ENCODE data around the gene NMT1. TPM values are rescaled to one million over a fixed set of nuclear protein-coding genes. Genes with fewer than 3 reads are reported as not detected.

NMT1 gene
- total and polyA plus RNA-seq, 2 of the 13 experiments (the other 11 are each of a cell fraction or from before 2014, with no cell fraction given), result 75.7 to 142 TPM

DNA sequence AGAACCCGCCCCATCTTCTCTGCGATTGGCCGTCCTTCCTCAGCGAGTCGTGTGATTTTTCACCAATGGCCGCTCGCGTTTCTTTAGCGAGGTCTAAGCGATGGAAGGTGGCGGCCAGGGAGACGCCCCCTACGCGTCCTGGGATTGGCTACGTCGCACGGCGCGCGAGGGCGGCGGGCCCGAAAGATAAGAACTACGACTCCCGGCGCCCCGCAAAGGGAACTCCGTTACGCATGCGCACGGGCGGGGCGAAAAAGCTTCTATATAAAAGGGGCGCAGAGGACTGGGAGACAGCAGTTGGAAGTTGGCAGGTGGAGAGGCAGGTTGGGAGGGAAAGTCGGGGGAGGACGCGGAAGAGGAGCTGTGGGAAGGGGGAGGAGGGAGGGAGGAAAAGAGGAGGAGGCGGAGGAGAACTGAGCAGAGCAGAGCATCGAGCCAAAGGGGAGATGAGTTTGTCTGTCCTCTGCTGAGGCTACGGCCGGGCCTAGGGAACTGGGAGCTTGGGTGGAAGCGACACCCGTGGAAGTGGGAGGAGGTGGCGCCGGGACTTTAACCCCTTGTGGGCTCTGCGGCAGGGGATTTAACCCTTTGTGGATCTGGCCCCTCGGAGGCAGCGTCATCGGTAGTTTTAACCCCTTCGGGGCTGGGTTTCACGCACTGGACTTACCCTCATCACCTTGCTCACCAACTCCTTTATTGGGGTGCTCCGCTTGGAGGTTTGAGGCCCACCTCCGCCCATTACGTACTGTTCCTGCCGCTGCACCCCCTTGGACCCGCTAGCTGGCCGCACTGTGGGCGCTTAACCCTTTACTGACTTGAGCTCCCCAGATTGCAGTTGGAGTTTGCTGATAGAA is 87.3 kb downstream of the NMT1 start, which contains the start of gene HEXIM1 (continued):
- TF ChIP-seq, protein P1, sequence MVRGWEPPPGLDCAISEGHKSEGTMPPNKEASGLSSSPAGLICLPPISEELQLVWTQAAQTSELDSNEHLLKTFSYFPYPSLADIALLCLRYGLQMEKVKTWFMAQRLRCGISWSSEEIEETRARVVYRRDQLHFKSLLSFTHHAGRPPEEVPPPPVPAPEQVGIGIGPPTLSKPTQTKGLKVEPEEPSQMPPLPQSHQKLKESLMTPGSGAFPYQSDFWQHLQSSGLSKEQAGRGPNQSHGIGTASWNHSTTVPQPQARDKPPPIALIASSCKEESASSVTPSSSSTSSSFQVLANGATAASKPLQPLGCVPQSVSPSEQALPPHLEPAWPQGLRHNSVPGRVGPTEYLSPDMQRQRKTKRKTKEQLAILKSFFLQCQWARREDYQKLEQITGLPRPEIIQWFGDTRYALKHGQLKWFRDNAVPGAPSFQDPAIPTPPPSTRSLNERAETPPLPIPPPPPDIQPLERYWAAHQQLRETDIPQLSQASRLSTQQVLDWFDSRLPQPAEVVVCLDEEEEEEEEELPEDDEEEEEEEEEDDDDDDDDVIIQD (CRISPR knock-in tag; IDR thresholded peaks at IDR 0.05; ENCODE audit: low read depth), result peak; percentile 61; the same call in 1 of the 2 replicates
- TF ChIP-seq THAP7 (CRISPR knock-in tag; IDR thresholded peaks at IDR 0.05) (no peak; the same call in 1 of the 2 replicates), SMYD3 (CRISPR knock-in tag; IDR thresholded peaks at IDR 0.05) (no peak), ZNF552 (CRISPR knock-in tag; IDR thresholded peaks at IDR 0.05; ENCODE audit: borderline replicate concordance) (no peak), MIXL1 (CRISPR knock-in tag; IDR thresholded peaks at IDR 0.05) (peak; percentile 67), ELF4 (CRISPR knock-in tag; IDR thresholded peaks at IDR 0.05; ENCODE audit: borderline replicate concordance) (no peak), ZNF563 (CRISPR knock-in tag; IDR thresholded peaks at IDR 0.05) (no peak; the same call in none of the 2 replicates), CENPX (CRISPR knock-in tag; IDR thresholded peaks at IDR 0.05) (no peak), ZNF138 (CRISPR knock-in tag; IDR thresholded peaks at IDR 0.05; ENCODE audit: low read depth) (peak; percentile 97), CSRNP2 (CRISPR knock-in tag; conservative IDR thresholded peaks at IDR 0.05; ENCODE audit: low read depth) (no peak), TBP (CRISPR knock-in tag; IDR thresholded peaks at IDR 0.05) (0 out of 2 replicates have a peak, but pooled peaks have one; percentile 47), BRF2 (CRISPR knock-in tag; IDR thresholded peaks at IDR 0.05) (peak; percentile 82; the same call in 1 of the 2 replicates), ZNF337 (CRISPR knock-in tag; IDR thresholded peaks at IDR 0.05; ENCODE audit: borderline replicate concordance, low read depth) (peak; percentile 84; the same call in 1 of the 2 replicates), RBFOX2 (IDR thresholded peaks at IDR 0.05; ENCODE audit: low read depth, low read length) (peak; percentile 88)
- TF ChIP-seq, protein P2, sequence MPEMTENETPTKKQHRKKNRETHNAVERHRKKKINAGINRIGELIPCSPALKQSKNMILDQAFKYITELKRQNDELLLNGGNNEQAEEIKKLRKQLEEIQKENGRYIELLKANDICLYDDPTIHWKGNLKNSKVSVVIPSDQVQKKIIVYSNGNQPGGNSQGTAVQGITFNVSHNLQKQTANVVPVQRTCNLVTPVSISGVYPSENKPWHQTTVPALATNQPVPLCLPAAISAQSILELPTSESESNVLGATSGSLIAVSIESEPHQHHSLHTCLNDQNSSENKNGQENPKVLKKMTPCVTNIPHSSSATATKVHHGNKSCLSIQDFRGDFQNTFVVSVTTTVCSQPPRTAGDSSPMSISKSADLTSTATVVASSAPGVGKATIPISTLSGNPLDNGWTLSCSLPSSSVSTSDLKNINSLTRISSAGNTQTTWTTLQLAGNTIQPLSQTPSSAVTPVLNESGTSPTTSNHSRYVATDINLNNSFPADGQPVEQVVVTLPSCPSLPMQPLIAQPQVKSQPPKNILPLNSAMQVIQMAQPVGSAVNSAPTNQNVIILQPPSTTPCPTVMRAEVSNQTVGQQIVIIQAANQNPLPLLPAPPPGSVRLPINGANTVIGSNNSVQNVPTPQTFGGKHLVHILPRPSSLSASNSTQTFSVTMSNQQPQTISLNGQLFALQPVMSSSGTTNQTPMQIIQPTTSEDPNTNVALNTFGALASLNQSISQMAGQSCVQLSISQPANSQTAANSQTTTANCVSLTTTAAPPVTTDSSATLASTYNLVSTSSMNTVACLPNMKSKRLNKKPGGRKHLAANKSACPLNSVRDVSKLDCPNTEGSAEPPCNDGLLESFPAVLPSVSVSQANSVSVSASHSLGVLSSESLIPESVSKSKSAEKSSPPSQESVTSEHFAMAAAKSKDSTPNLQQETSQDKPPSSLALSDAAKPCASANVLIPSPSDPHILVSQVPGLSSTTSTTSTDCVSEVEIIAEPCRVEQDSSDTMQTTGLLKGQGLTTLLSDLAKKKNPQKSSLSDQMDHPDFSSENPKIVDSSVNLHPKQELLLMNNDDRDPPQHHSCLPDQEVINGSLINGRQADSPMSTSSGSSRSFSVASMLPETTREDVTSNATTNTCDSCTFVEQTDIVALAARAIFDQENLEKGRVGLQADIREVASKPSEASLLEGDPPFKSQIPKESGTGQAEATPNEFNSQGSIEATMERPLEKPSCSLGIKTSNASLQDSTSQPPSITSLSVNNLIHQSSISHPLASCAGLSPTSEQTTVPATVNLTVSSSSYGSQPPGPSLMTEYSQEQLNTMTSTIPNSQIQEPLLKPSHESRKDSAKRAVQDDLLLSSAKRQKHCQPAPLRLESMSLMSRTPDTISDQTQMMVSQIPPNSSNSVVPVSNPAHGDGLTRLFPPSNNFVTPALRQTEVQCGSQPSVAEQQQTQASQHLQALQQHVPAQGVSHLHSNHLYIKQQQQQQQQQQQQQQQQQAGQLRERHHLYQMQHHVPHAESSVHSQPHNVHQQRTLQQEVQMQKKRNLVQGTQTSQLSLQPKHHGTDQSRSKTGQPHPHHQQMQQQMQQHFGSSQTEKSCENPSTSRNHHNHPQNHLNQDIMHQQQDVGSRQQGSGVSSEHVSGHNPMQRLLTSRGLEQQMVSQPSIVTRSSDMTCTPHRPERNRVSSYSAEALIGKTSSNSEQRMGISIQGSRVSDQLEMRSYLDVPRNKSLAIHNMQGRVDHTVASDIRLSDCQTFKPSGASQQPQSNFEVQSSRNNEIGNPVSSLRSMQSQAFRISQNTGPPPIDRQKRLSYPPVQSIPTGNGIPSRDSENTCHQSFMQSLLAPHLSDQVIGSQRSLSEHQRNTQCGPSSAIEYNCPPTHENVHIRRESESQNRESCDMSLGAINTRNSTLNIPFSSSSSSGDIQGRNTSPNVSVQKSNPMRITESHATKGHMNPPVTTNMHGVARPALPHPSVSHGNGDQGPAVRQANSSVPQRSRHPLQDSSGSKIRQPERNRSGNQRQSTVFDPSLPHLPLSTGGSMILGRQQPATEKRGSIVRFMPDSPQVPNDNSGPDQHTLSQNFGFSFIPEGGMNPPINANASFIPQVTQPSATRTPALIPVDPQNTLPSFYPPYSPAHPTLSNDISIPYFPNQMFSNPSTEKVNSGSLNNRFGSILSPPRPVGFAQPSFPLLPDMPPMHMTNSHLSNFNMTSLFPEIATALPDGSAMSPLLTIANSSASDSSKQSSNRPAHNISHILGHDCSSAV (CRISPR knock-in tag; IDR thresholded peaks at IDR 0.05; ENCODE audit: borderline replicate concordance), result no peak

All from HepG2 (cell line).